IPS-15b (cell line): ENCODE data around the gene LRRC4B.

Experiments
- H3K27me3 ChIP-seq: one replicate; pipeline ENCODE4 v1.6.1; 2013; ENCODE audit warnings: low read length; ENCODE audit not compliant: control insufficient read depth, insufficient read depth
- H3K36me3 ChIP-seq: one replicate; pipeline ENCODE4 v1.6.1; 2013; ENCODE audit warnings: low read length; ENCODE audit not compliant: control insufficient read depth, insufficient read depth
- H3K4me1 ChIP-seq: one replicate; pipeline ENCODE4 v1.6.1; 2013; ENCODE audit warnings: mild to moderate bottlenecking, low read length; ENCODE audit not compliant: control insufficient read depth, insufficient read depth
- H3K4me3 ChIP-seq: one replicate; pipeline ENCODE4 v1.5.1; 2013; ENCODE audit warnings: low read depth, low read length
- H3K9ac ChIP-seq: one replicate; pipeline ENCODE4 v1.6.1; 2013; ENCODE audit warnings: low read depth, mild to moderate bottlenecking, low read length
- H3K9me3 ChIP-seq: one replicate; pipeline ENCODE4 v1.6.1; 2013; ENCODE audit warnings: mild to moderate bottlenecking, low read length; ENCODE audit not compliant: control insufficient read depth, insufficient read depth

LRRC4B gene

GRCh38 chr19:50494186-50495019 is 73.8 kb downstream of the LRRC4B start:
- no peaks in the 10 kb centered on the region for H3K9me3 ChIP-seq
- peaks cover 3% of the 10 kb centered on the region for H3K4me1 ChIP-seq
- H3K36me3 ChIP-seq = no peaks in the 10 kb centered on the region
- no peak overlapping the region for H3K4me3 ChIP-seq
- no peak overlapping the region for H3K9ac ChIP-seq
- peaks cover 91% of the 10 kb centered on the region for H3K27me3 ChIP-seq

- peaks cover 91% of the 10 kb centered on the region for H3K27me3 ChIP-seq
- H3K4me1 ChIP-seq = peaks cover 3% of the 10 kb centered on the region
- H3K9ac ChIP-seq = no peak overlapping the region
- H3K4me3 ChIP-seq = no peak overlapping the region
- H3K9me3 ChIP-seq = no peaks in the 10 kb centered on the region
- H3K36me3 ChIP-seq = no peaks in the 10 kb centered on the region
These were observed 75.1 kb downstream of the LRRC4B start for GRCh38 chr19:50493171-50493570.

GRCh38 chr19:50492303-50493052 is 75.8 kb downstream of the LRRC4B start:
- Histone ChIP-seq H3K4me1 (peaks cover 3% of the 10 kb centered on the region), H3K9me3 (no peaks in the 10 kb centered on the region), H3K27me3 (peaks cover 89% of the 10 kb centered on the region), H3K36me3 (no peaks in the 10 kb centered on the region), H3K9ac (no peak overlapping the region), H3K4me3 (peak overlapping the region; percentile 20)

GRCh38 chr19:50490991-50491472 is 77.2 kb downstream of the LRRC4B start:
- peaks cover 8% of the 10 kb centered on the region for H3K9me3 ChIP-seq
- no peaks in the 10 kb centered on the region for H3K36me3 ChIP-seq
- peaks cover 87% of the 10 kb centered on the region for H3K27me3 ChIP-seq
- no peak overlapping the region for H3K9ac ChIP-seq
- peaks cover 3% of the 10 kb centered on the region for H3K4me1 ChIP-seq
- H3K4me3 ChIP-seq = peak overlapping the region; percentile 18

- peak overlapping the region; percentile 4 for H3K4me3 ChIP-seq
- no peak overlapping the region for H3K9ac ChIP-seq
- peaks cover 85% of the 10 kb centered on the region for H3K27me3 ChIP-seq
- H3K4me1 ChIP-seq = peaks cover 3% of the 10 kb centered on the region
- H3K9me3 ChIP-seq = peaks cover 12% of the 10 kb centered on the region
- H3K36me3 ChIP-seq = peaks cover 2% of the 10 kb centered on the region
These were observed 77.8 kb downstream of the LRRC4B start for GRCh38 chr19:50490411-50490811.

GRCh38 chr19:50489461-50490011 is 78.7 kb downstream of the LRRC4B start:
- peaks cover 3% of the 10 kb centered on the region for H3K4me1 ChIP-seq
- H3K9ac ChIP-seq = no peak overlapping the region
- peaks cover 76% of the 10 kb centered on the region for H3K27me3 ChIP-seq
- peaks cover 12% of the 10 kb centered on the region for H3K9me3 ChIP-seq
- peak overlapping the region; percentile 26 for H3K4me3 ChIP-seq
- H3K36me3 ChIP-seq = peaks cover 2% of the 10 kb centered on the region

- peaks cover 3% of the 10 kb centered on the region for H3K4me1 ChIP-seq
- no peak overlapping the region for H3K9ac ChIP-seq
- H3K36me3 ChIP-seq = peaks cover 2% of the 10 kb centered on the region
- peaks cover 69% of the 10 kb centered on the region for H3K27me3 ChIP-seq
- peak overlapping the region; percentile 26 for H3K4me3 ChIP-seq
- H3K9me3 ChIP-seq = peaks cover 12% of the 10 kb centered on the region
These were observed 79.6 kb downstream of the LRRC4B start for GRCh38 chr19:50488389-50489194.

GRCh38 chr19:50486823-50487515 is 81.3 kb downstream of the LRRC4B start:
- H3K9me3 ChIP-seq = peaks cover 12% of the 10 kb centered on the region
- peaks cover 3% of the 10 kb centered on the region for H3K4me1 ChIP-seq
- H3K9ac ChIP-seq = no peak overlapping the region
- no peak overlapping the region for H3K4me3 ChIP-seq
- H3K27me3 ChIP-seq = peaks cover 53% of the 10 kb centered on the region
- peaks cover 9% of the 10 kb centered on the region for H3K36me3 ChIP-seq

GRCh38 chr19:50485284-50485955 is 82.8 kb downstream of the LRRC4B start:
- peaks cover 17% of the 10 kb centered on the region for H3K36me3 ChIP-seq

GRCh38 chr19:50482916-50483315 is 85.3 kb downstream of the LRRC4B start:
- Histone ChIP-seq H3K9ac (no peak overlapping the region), H3K36me3 (peaks cover 40% of the 10 kb centered on the region), H3K9me3 (peaks cover 17% of the 10 kb centered on the region), H3K4me3 (no peak overlapping the region), H3K4me1 (no peaks in the 10 kb centered on the region), H3K27me3 (peaks cover 15% of the 10 kb centered on the region)

More at GRCh38 chr19:50485284-50485955, 82.8 kb downstream of the LRRC4B start:
- Histone ChIP-seq H3K27me3 (peaks cover 37% of the 10 kb centered on the region), H3K9me3 (peaks cover 12% of the 10 kb centered on the region), H3K9ac (no peak overlapping the region), H3K4me1 (no peaks in the 10 kb centered on the region), H3K4me3 (no peak overlapping the region)
